HG03025 (cell line): ENCODE data around the gene LONRF2.

Source experiments
- ATAC-seq: cut with Tn5 transposase; IDR thresholded peaks from one replicate; pipeline ENCODE4 v1.9.1; 2021; ENCODE audit warnings: mild to moderate bottlenecking, moderate library complexity; ENCODE audit not compliant: unreplicated experiment, low FRiP score

LONRF2 gene

DNA sequence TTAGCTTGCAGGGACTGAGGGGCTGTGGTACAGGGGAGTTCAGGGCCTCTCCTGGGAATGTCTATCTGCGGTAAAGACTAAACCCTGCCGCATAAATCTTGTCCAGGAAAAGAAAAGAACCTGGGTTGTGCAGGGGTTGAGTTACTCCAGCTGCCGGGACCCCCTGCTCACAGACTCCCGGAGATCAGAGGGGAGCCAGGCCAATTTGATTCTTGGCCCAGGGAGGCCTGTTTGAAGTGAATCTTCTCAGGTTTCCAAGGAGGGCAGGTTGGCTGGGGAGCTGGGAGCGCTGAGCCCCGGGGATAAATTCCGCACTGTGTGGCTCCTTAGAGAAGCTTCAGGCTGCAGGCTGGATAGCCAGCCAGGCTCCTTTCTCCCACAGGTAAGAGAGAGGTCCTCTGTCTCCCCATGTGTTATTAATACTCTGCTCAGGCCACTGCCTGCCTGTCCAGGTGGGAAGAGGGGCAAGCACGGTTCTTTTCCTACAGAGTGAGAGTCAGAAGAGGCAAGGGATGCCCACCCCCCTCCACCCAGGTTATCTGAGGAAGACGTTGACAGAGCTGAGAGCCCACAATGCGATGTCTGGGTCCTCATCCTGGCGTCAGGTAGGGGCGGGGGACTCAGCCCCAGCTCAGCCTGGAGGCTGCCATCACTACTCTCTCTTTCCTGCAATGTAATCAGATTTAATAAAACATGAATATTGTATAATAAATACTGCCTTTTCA lies 82.7 kb downstream of the LONRF2 start:
- no peak for ATAC-seq

DNA sequence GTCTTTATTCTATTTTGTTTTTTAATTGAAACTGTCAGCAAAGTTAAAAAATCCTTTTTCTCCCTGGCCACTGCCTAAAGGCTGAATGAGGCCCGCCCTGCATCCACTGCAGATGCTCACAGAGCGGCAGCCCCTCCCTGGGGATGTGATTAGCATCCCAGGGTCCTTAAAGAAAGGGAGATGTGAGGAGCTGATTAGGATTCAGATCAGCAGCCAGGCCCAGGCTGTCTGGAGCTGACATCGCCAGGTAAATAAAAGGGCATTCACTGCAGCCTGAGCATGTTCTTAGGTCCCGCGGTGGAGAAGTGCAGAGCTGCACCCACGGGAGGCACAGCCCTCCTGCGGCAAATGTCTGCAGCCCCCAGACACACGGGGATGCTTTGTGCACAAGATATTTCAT lies 83.8 kb downstream of the LONRF2 start:
- ATAC-seq: no peak

- ATAC-seq: no peak
Observed at GRCh38 chr2:100237770-100238169, 84.5 kb downstream of the LONRF2 start.

GRCh38 chr2:100237163-100237562 lies 85.1 kb downstream of the LONRF2 start:
- no peak for ATAC-seq

DNA sequence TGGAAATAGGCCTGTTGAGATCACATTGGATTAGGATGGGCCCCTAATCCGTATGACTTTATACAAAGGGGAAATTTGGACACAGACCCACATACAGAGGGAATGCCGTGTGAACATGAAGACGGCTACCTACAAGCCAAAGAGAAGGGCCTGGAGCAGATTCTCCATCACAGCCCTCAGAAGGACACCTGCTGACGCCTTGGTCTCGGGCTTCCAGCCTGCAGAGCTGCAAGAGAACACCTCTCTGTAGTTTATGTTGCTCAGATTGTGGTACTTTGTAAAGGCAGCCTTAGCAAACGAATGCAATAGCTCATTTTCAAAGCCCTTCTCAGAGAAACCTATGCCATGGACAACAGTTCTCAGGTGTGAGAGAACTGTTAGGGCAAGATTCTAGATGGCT lies 86.1 kb downstream of the LONRF2 start:
- no peak for ATAC-seq

DNA sequence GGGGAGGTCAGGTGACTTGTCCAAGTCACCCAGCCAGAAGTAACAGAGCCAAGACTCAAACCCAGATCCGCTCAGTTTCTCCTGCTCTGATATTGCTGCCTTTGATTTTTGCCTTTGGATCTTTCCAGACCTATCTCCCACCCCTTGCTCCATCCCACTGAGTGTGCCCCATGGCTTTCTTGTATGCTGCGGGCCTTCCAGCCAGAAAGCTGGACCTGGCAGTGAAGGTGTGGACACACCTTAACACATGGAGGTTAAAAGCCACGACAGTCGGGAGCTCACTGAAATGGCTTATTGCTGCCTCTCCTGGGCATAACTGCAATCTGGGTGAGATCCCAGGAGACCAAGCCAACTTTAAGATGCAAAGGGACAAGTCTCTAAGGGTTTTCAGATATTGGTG lies 86.7 kb downstream of the LONRF2 start:
- ATAC-seq: no peak

DNA sequence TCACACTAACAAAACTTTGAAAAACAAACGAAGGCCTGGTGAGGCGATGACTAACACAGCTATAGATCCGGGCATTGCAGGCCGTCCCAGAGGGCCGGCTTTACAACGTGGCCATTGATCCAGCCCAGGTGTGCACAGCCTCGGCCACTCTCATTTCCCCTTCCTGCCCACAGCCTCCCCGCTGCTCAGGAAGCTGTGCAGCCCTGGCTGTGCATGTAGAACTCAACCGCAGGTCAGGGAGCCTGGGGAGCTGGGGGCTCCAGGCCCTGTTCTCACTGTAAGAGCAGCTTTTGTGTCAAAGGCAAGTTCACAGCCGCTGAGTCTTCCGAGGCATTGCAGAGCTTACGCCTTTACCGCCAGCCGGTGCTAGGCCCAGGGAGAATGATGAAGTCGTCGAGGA lies 87.2 kb downstream of the LONRF2 start:
- ATAC-seq: peak; percentile 95

DNA sequence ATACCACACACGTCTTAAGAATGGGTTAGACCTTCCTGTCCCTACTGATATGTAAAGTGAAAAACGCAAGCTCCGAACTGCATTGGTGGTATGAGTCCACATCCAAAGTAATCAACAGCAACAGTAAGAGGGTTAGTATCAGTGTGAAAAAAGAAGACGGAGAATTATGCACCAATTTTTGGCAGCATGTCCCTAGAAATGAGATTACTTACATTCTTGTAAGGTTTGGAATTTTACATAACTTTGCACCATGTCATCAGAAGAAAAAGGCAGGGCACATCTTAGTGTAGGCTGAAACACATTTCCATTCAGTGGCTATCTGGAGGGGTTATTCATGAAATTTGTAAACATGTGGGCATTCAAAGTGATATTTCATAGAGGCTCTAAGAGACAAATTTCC lies 88.2 kb downstream of the LONRF2 start:
- ATAC-seq: no peak

- ATAC-seq: no peak
Observed at GRCh38 chr2:100233061-100233460, 89.2 kb downstream of the LONRF2 start.

- no peak for ATAC-seq
Observed at GRCh38 chr2:100230754-100231153, 91.5 kb downstream of the LONRF2 start.

GRCh38 chr2:100228967-100229366 lies 93.3 kb downstream of the LONRF2 start:
- no peak for ATAC-seq

GRCh38 chr2:100228415-100228814 lies 93.9 kb downstream of the LONRF2 start:
- no peak for ATAC-seq

GRCh38 chr2:100224988-100225710 lies 97.2 kb downstream of the LONRF2 start:
- ATAC-seq: no peak

DNA sequence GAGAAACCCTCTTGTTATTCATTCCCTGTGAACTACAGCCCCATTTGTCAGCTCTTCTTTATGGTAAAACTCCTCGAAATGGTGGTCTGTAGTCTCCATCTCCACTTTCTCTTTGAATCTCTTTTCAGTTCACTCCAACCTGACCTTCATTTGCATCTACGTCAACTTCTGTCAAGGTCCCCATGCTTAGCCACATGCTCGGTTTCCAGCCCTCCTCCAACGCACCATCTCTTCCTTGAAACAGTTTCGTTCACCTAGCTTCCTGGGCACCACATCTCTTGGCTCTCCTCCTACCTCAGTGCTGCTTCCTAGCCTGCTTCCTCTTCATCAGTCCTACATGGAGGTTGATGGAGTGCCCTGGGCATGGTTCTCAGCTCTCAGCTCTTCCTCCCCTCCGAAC lies 98.8 kb downstream of the LONRF2 start:
- no peak for ATAC-seq
